IPS-18a (cell line): ENCODE measurements around the gene GOLGA6A.

Source experiments
- H3K27ac ChIP-seq: one replicate; pipeline ENCODE4 v1.5.1; 2013; ENCODE audit warnings: low read length
- H3K27me3 ChIP-seq: one replicate; pipeline ENCODE4 v1.6.1; 2013; ENCODE audit warnings: mild to moderate bottlenecking, low read length; ENCODE audit not compliant: control insufficient read depth, insufficient read depth
- H3K36me3 ChIP-seq: one replicate; pipeline ENCODE4 v1.6.1; 2013; ENCODE audit warnings: low read depth, low read length; ENCODE audit not compliant: control insufficient read depth
- H3K4me1 ChIP-seq: one replicate; pipeline ENCODE4 v1.6.1; 2013; ENCODE audit warnings: low read depth, low read length; ENCODE audit not compliant: control insufficient read depth
- H3K4me3 ChIP-seq: one replicate; pipeline ENCODE4 v1.5.1; 2013; ENCODE audit warnings: low read length
- H3K9ac ChIP-seq: one replicate; pipeline ENCODE4 v1.6.1; 2013; ENCODE audit warnings: mild to moderate bottlenecking, low read length, moderate library complexity
- H3K9me3 ChIP-seq: one replicate; pipeline ENCODE4 v1.6.1; 2013; ENCODE audit warnings: low read depth, low read length; ENCODE audit not compliant: control insufficient read depth

The GOLGA6A gene

DNA sequence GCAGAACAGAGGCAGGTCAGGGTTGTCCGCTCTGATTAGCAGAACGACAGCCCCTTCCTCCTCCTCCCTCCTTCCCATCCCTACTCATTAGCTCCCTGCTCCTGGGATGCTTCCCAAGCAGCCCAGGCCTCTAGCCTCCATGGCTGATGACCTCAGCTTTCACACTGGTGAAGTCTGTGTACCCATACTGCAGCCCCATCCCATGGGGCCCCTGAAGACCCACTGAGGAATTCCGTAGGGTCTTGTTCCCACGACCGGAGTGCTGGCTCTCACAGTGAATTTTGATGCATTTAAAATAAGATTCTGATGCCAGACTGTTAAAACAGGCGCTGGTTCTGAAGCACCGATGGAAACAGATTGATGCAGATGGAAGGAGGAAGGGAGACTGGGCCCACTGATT is 36.1 kb downstream of the GOLGA6A start:
- Histone ChIP-seq H3K9me3 (no peaks in the 10 kb centered on the region), H3K4me3 (no peak overlapping the region), H3K27me3 (no peaks in the 10 kb centered on the region), H3K4me1 (peaks cover 4% of the 10 kb centered on the region), H3K36me3 (no peaks in the 10 kb centered on the region), H3K9ac (no peak overlapping the region), H3K27ac (no peak overlapping the region)

DNA sequence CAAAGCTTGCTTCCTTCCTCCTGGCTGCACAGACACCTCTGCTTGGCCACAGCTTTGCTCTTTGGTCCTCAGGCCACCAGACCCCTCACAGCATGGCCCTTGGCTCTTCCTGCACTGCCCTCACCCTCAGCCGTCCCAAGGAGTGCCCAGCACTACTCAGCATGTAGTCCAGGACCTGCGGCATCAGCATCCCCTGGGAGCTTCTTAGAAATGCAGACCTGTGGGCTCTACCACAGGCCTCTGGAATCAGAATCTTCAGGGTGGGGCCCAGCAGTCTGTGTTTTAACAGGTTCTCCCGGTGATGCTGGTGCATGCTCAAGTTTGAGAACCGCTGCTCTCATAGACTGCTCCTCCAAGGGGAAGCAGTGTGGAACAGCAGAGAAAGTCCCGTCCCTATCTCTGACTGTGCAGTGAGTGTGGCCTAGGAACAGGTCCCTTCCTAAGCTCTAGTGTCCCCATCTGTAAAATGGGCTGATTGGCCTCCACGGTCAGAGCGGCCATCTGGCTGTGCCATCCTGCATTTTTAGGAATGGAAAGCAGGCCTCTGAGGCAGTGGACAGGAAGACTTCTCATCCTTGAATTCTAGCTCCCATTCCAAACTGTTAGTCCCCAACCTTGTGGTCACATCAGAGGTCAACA is 36.6 kb downstream of the GOLGA6A start:
- Histone ChIP-seq H3K27me3 (no peaks in the 10 kb centered on the region), H3K9ac (no peak overlapping the region), H3K36me3 (no peaks in the 10 kb centered on the region), H3K4me3 (no peak overlapping the region), H3K9me3 (no peaks in the 10 kb centered on the region), H3K27ac (no peak overlapping the region), H3K4me1 (peaks cover 4% of the 10 kb centered on the region)

DNA sequence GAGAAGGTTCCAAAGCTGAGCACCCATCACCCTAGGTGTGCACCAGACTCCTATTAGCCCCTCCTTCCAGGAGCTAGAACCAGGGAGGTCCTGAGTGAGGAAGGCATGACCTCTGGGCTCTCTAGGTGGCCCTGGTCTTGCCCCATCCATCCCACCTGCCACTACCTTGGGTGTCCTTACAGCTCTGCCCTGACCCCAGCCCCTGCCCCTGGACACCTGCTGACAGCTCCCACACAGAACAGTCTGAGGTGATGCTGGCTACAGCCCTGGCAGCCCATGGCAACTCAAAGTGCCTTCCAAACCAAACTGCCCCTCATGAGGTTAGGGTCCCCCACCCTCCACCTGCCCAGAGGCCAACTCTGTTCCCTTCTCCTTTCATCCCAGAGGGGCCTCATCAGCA is 37.2 kb downstream of the GOLGA6A start:
- Histone ChIP-seq H3K9ac (no peak overlapping the region), H3K36me3 (no peaks in the 10 kb centered on the region), H3K9me3 (no peaks in the 10 kb centered on the region), H3K4me1 (peaks cover 9% of the 10 kb centered on the region), H3K27me3 (no peaks in the 10 kb centered on the region), H3K4me3 (no peak overlapping the region), H3K27ac (no peak overlapping the region)

DNA sequence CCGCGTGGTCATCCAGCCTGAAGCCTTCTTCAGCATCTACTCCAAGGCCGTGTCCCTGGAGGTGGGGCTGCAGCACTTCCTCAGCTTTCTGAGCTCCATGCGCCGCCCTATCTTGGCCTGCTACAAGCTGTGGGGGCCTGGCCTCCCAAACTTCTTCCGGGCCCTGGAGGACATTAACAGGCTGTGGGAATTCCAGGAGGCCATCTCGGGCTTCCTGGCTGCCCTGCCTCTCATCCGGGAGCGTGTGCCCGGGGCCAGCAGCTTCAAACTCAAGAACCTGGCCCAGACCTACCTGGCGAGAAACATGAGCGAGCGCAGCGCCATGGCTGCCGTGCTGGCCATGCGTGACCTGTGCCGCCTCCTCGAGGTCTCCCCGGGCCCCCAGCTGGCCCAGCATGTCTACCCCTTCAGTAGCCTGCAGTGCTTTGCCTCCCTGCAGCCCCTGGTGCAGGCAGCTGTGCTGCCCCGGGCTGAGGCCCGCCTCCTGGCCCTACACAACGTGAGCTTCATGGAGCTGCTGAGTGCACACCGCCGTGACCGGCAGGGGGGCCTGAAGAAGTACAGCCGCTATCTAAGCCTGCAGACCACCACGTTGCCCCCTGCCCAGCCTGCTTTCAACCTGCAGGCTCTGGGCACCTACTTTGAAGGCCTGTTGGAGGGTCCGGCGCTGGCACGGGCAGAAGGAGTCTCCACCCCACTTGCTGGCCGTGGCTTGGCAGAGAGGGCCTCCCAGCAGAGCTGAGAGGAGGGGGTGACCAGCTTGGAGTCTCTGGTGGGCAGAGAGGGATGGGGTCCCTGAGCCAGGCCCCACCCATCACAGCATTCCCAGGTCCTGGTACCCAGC is 37.9 kb downstream of the GOLGA6A start:
- Histone ChIP-seq H3K36me3 (no peaks in the 10 kb centered on the region), H3K9me3 (no peaks in the 10 kb centered on the region), H3K9ac (no peak overlapping the region), H3K4me1 (peaks cover 10% of the 10 kb centered on the region), H3K4me3 (no peak overlapping the region), H3K27me3 (no peaks in the 10 kb centered on the region), H3K27ac (no peak overlapping the region)

DNA sequence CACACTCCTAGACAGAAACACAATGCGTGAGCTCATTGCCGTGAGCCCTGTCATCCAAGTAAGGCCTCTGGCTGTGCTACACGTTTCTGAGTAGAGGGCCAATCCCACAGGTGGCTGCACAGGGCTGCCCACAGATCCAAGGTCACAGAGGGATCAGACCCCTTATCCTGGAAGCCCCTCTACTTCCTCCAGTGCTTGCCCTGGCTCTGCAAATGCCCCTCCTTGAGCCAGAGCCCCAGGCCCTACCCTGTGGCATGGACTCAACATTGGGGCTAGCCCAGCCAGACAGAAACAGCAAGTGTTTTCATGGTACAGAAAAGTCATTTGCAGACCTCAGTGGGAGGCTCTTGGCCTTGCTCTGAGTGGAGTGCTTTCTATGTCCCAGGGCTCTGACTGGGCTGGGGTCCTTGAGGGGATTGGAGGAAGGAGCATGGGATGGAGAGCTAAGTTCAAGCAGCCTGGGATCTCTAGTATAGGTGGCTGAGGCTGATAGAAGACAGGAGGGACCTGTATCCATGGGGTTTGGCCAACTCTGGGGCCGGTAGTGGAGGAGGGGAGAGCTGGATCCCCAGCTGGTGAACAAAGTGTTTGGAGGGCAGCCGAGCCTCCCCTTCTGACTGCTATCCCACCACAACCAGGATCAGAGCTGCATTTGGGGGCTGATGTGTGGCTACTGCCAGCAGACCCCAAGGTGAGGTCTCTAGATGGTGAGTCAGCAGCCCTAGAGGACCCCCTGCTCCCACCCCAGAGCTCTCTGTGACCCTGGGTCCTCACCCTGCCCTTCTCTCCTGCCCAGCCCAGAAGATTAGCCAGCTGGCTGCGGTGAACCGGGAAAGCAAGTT is 38.7 kb downstream of the GOLGA6A start:
- Histone ChIP-seq H3K9ac (no peak overlapping the region), H3K4me3 (no peak overlapping the region), H3K36me3 (no peaks in the 10 kb centered on the region), H3K9me3 (no peaks in the 10 kb centered on the region), H3K27ac (no peak overlapping the region), H3K27me3 (no peaks in the 10 kb centered on the region), H3K4me1 (peaks cover 10% of the 10 kb centered on the region)

DNA sequence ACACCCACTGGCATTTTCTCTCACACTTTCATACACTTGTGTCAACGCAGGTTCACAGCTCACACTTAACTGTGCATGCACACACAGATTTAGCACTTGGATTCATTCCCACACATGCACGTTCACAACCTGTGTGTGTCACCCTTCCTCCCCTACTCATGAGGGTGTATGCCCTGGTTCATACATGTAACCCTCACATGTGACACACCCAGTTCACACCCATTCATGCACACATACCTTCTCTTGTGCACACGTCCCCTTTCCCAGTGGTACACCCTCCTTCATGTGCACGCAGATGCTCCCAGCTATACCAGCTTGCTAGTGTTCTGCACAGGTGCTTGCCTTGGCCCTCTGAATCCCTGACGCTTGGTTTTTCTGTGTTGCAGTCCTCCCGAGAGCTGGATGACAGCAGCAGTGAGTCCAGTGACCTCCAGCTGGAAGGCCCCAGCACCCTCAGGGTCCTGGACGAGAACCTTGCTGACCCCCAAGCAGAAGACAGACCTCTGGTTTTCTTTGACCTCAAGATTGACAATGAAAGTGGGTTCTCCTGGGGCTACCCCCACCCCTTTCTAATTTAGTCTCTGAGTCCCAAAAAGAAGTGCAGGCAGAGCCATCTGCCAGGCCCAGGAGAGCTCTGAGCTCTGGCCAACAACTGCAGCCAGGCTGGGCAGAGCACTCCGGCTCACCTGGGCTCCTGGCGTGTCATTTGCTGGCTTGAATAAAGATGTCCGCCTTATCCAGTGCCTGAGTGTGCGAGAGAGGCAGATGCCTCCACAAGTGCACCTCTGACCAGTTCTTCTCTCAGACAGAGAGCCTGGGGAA is 39.5 kb downstream of the GOLGA6A start:
- Histone ChIP-seq H3K9me3 (no peaks in the 10 kb centered on the region), H3K4me3 (no peak overlapping the region), H3K27ac (no peak overlapping the region), H3K9ac (no peak overlapping the region), H3K36me3 (no peaks in the 10 kb centered on the region), H3K4me1 (peaks cover 6% of the 10 kb centered on the region), H3K27me3 (no peaks in the 10 kb centered on the region)

DNA sequence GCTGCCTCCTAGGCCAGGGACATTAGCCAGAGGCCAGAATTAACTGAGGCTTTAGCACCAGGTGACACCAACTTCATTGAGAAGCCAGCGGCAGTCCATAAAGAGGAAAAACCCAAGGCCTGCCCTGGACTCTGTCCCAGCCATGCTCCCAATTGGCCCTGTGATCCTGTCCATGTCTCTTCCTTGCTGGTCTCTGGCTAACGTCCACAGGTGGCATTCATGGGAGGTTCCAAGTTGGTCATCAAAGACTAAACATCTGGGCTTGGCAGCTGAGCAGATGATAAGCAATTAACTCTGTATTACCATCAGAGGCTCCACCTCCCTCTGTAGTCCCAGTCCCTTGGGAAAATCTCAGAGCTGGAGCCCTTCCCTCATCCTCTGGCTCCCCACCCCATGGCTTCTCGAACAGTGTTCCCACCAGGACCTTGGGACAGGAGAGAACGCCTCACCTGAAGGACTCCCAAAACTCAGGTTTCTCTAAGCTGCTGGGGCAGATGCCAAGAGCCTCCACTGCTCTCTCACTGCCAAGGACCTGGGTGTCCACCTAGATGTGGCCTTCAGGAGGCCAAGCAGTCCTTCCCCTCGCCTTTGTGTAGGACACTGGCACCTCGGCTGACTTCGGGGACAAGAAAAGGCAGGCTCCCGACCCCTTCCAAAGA is 40.4 kb downstream of the GOLGA6A start:
- H3K9ac ChIP-seq: no peak overlapping the region
- H3K9me3 ChIP-seq: no peaks in the 10 kb centered on the region

DNA sequence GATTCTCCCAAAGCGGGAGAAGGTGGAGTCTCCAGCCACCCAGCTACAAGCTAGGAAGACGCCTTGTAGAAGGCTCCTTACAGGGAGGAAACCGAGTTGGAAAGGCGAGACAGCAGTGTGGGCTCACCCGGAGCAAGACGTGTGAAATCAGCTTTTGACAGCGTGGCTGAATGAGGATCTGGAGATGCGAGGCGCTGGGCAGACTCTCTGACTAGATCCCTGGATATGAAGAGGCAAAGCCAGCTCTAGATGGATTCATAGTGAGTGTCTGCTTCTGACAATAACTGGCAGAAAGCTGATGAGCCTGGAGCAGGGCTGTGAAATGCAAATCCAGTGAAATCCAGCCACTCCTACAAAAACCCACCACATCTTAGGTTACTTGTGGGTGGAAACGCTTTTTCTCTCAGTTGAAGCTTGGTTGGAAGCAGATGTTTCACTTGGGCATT is 41.0 kb downstream of the GOLGA6A start:
- Histone ChIP-seq H3K27ac (no peak overlapping the region), H3K9ac (no peak overlapping the region), H3K9me3 (no peaks in the 10 kb centered on the region), H3K36me3 (no peaks in the 10 kb centered on the region), H3K4me3 (no peak overlapping the region), H3K4me1 (peaks cover 6% of the 10 kb centered on the region), H3K27me3 (no peaks in the 10 kb centered on the region)

More for the DNA sequence above, 40.4 kb downstream of the GOLGA6A start:
- no peak overlapping the region for H3K27ac ChIP-seq
- H3K4me1 ChIP-seq: peaks cover 6% of the 10 kb centered on the region
- H3K27me3 ChIP-seq: no peaks in the 10 kb centered on the region
- no peaks in the 10 kb centered on the region for H3K36me3 ChIP-seq
- H3K4me3 ChIP-seq: no peak overlapping the region

DNA sequence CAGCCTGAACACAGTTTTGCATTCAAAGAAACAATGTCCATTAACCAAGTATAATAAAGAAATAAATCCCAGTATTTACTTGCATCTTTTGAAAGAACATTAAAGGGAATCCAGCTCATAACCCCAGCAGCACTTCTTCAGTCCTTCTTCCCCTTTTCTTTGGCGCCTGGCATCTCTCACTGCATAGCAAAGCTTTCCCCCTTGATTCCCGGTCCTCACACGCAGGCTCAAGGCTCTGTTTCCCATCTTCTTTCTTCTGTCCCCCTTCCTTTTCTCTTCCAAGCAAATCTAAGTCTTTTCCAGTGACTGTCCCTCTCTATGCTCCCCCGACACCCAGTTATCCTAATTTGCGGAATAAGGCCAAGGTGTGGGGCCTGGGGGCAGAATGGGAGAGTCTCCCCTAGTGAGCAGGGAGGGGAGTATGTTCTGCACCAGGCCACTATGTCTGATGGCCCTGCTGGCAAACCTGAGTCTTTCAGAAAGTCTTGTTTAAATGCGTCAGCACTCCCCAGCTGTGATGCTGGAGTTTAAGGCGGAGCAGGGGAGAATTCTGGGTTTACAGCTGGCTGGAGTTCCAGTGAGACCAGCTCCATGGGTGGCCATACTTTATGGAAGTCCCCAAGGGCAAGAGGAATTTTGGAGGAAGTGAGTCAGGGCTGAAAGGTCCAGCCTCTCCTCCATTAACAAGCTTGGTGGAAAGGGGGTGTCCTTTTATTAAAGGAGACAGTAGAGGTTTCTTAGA is 42.1 kb downstream of the GOLGA6A start:
- Histone ChIP-seq H3K4me1 (peaks cover 6% of the 10 kb centered on the region), H3K9ac (no peak overlapping the region), H3K36me3 (peaks cover 3% of the 10 kb centered on the region), H3K4me3 (no peak overlapping the region), H3K9me3 (no peaks in the 10 kb centered on the region), H3K27ac (no peak overlapping the region), H3K27me3 (no peaks in the 10 kb centered on the region)

DNA sequence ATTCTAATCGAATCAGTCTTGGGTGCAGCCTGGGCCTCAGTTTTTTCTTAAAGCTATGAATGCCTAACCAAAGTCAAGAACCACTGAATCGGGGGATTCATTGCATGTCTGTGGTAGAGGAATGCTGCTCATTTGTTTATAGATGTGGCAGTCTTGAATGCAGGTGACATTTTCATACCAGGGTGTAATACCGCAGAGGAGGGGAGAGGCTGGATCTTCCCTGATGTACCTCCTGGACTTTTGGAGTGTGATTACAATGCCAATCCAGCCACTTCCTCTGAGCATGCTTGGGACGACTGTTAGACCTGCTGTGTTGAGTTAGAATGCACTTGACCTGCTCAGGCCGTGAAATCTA is 42.7 kb downstream of the GOLGA6A start:
- Histone ChIP-seq H3K9ac (no peak overlapping the region), H3K27me3 (no peaks in the 10 kb centered on the region), H3K4me3 (no peak overlapping the region), H3K4me1 (peaks cover 6% of the 10 kb centered on the region), H3K9me3 (no peaks in the 10 kb centered on the region), H3K27ac (no peak overlapping the region), H3K36me3 (peaks cover 3% of the 10 kb centered on the region)
